Activated B cell treated with CpG ODN at 0.5 μM for 24 hours (primary cell): ENCODE data around the gene VAC14. TPM values are rescaled to one million over a fixed set of nuclear protein-coding genes. Genes with fewer than 3 reads are reported as not detected.

Experiments used
- ATAC-seq: fragments of 200-7000 bp; cut with Tn5 transposase; one replicate; pipeline ENCODE4 v1.10.0; 2021; ENCODE audit warnings: low read depth, mild to moderate bottlenecking, moderate library complexity
- CTCF ChIA-PET: fragments of 350-600 bp; sonication (Branson Sonifier 250); formaldehyde crosslinking; loops from one replicate; lab custom pipeline; 2021; ENCODE audit warnings: antibody characterized with exemption; lab: Charles Lee
- POLR2A ChIA-PET: fragments of 350-600 bp; sonication (Branson Sonifier 250); formaldehyde crosslinking; loops from one replicate; lab custom pipeline; 2021; ENCODE audit warnings: antibody characterized with exemption; lab: Charles Lee
- DNase-seq: peaks from one replicate; pipeline ENCODE4 v3.0.0; 2022
- H3K27ac Mint-ChIP-seq: one replicate; pipeline ENCODE4 v1.8.0; 2020; ENCODE audit warnings: mixed read lengths
- H3K27me3 Mint-ChIP-seq: one replicate; pipeline ENCODE4 v1.8.0; 2021; ENCODE audit warnings: mixed read lengths
- H3K36me3 Mint-ChIP-seq: one replicate; pipeline ENCODE4 v1.8.0; 2021; ENCODE audit warnings: low read depth, mixed read lengths
- H3K4me1 Mint-ChIP-seq: one replicate; pipeline ENCODE4 v1.8.0; 2021; ENCODE audit warnings: mixed read lengths
- H3K4me3 Mint-ChIP-seq: one replicate; pipeline ENCODE4 v1.8.0; 2020; ENCODE audit warnings: mild to moderate bottlenecking, mixed read lengths
- H3K9me3 Mint-ChIP-seq: one replicate; pipeline ENCODE4 v1.8.0; 2020; ENCODE audit warnings: mixed read lengths
- CTCF ChIP-seq: fragments of 200-600 bp; IDR thresholded peaks from one replicate; pipeline ENCODE4 v1.8.0; 2022; ENCODE audit warnings: antibody characterized with exemption, mild to moderate bottlenecking
- intact Hi-C: fragments of 100-400 bp; cut with micrococcal nuclease; formaldehyde crosslinking; loops from one replicate; pipeline ENCODE4 v1.15.1; 2024
- total RNA-seq: library from RNA; stranded (reverse); gene quantifications from 2 replicates; pipeline ENCODE4 v1.2.3, GENCODE V29; 2022

The VAC14 gene
- total RNA-seq, 1 donor from 2014 or later = 53.4 TPM

- TF ChIP-seq CTCF = no peak
- Mint-ChIP-seq H3K36me3 (peaks cover 36% of the 10 kb centered on the region), H3K27me3 (no peaks in the 10 kb centered on the region), H3K27ac (peak overlapping the region; percentile 79), H3K4me3 (peak overlapping the region; percentile 36), H3K4me1 (peaks cover 25% of the 10 kb centered on the region), H3K9me3 (no peaks in the 10 kb centered on the region)
- ATAC-seq = peak; percentile 82
- ChIA-PET CTCF (interaction anchor here (0.9 kb wide), 1 partner anchor 34 kb away, joined by 3 read pairs; no protein-coding TSS in a partner anchor), POLR2A (no interaction called here)
- DNase-seq = peak; percentile 34
- intact Hi-C loops = loop anchor here (2.0 kb wide), 1 partner anchor 63 kb away; the partner anchor contains the start of gene VAC14
These were observed 63.4 kb downstream of the VAC14 start for GRCh38 chr16:70737377-70738082.

GRCh38 chr16:70736465-70737376, 64.2 kb downstream of the VAC14 start:
- CTCF ChIA-PET = interaction anchor here (0.9 kb wide), 1 partner anchor 35 kb away, joined by 3 read pairs; no protein-coding TSS in a partner anchor
- POLR2A ChIA-PET = no interaction called here
- Mint-ChIP-seq H3K27me3 (no peaks in the 10 kb centered on the region), H3K27ac (peak overlapping the region; percentile 46), H3K4me3 (no peak overlapping the region), H3K36me3 (peaks cover 39% of the 10 kb centered on the region), H3K9me3 (no peaks in the 10 kb centered on the region), H3K4me1 (peaks cover 25% of the 10 kb centered on the region)
- TF ChIP-seq CTCF = no peak
- ATAC-seq (no peak), DNase-seq (no peak)
- intact Hi-C loops = loop anchor here (2.0 kb wide), 1 partner anchor 64 kb away; the partner anchor contains the start of gene VAC14

GRCh38 chr16:70735141-70735979, 65.6 kb downstream of the VAC14 start:
- H3K27ac Mint-ChIP-seq = no peak overlapping the region
- H3K4me3 Mint-ChIP-seq = no peak overlapping the region
- H3K36me3 Mint-ChIP-seq = peaks cover 38% of the 10 kb centered on the region
- no peak for TF ChIP-seq CTCF
- peaks cover 23% of the 10 kb centered on the region for H3K4me1 Mint-ChIP-seq
- H3K9me3 Mint-ChIP-seq = no peaks in the 10 kb centered on the region
- no peaks in the 10 kb centered on the region for H3K27me3 Mint-ChIP-seq
- ChIA-PET POLR2A (no interaction called here), CTCF (no interaction called here)
- intact Hi-C loops = no loop called here
- DNase-seq = no peak
- ATAC-seq = no peak

GRCh38 chr16:70734522-70735095, 66.3 kb downstream of the VAC14 start:
- ChIA-PET POLR2A (no interaction called here), CTCF (no interaction called here)
- intact Hi-C loops = no loop called here
- H3K27ac Mint-ChIP-seq = no peak overlapping the region
- no peak overlapping the region for H3K4me3 Mint-ChIP-seq
- no peak for TF ChIP-seq CTCF
- peaks cover 44% of the 10 kb centered on the region for H3K36me3 Mint-ChIP-seq
- no peaks in the 10 kb centered on the region for H3K27me3 Mint-ChIP-seq
- no peak for DNase-seq
- H3K9me3 Mint-ChIP-seq = no peaks in the 10 kb centered on the region
- no peak for ATAC-seq
- peaks cover 23% of the 10 kb centered on the region for H3K4me1 Mint-ChIP-seq
